GM10266 (cell line): ENCODE results near the gene NAALADL2.

Experiments
- DNase-seq: peaks from one replicate; pipeline ENCODE4 v3.0.0; 2012; ENCODE audit errors: extremely low spot score
- CTCF ChIP-seq: IDR thresholded peaks from 2 replicates; pipeline ENCODE4 v1.5.1; 2012; ENCODE audit warnings: mild to moderate bottlenecking, low read depth; ENCODE audit not compliant: control insufficient read depth, insufficient read depth; ENCODE audit errors: missing control alignments

Gene NAALADL2

GRCh38 chr3:175273573-175273972 lies 414.4 kb downstream of the NAALADL2 start:
- DNase-seq = no peak
- no peak for TF ChIP-seq CTCF

- TF ChIP-seq CTCF = no peak
- peak; percentile 39 for DNase-seq
Measured at GRCh38 chr3:175274056-175274455, 414.9 kb downstream of the NAALADL2 start.

GRCh38 chr3:175274474-175275218 lies 415.5 kb downstream of the NAALADL2 start:
- no peak for TF ChIP-seq CTCF
- DNase-seq = peak; percentile 24

- no peak for DNase-seq
- no peak for TF ChIP-seq CTCF
Measured at GRCh38 chr3:175278680-175279079, 419.5 kb downstream of the NAALADL2 start.

- TF ChIP-seq CTCF = no peak
- DNase-seq = no peak
Measured at GRCh38 chr3:175279457-175279856, 420.3 kb downstream of the NAALADL2 start.

GRCh38 chr3:175279911-175280310 lies 420.8 kb downstream of the NAALADL2 start:
- DNase-seq = no peak
- no peak for TF ChIP-seq CTCF

- TF ChIP-seq CTCF = no peak
- peak; percentile 37 for DNase-seq
Measured at GRCh38 chr3:175287361-175287963, 428.3 kb downstream of the NAALADL2 start.
